ENCODE data around the gene FCHSD2.

DNA sequence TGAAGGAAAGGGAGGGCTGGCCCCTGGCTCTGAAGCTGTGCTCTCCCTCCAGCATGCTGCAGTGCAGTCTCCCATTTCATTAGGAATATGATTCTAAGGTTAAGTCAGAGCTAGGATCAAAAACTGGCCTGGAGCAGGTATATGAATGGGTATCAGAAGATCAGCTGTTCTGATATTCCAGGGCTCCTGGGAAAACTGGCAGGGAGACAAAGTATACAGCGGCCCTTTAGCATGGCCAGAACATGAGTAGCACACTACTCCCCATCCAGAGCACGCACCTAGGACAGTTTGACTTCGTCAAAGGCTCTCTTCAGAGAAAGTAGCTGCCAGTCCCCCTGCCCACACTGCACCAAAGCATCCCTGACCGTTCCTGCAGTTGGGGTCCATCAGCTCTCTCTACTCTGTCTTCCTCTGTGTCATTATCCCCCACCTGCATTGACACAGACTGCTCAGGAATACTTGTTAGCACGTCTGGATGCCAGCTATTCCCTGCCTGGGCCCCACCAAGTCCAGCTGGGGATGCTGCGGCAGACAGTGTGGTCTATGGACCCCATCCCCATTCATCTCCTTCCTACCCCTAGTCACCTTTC, 4.0 kb upstream of the FCHSD2 start:
- no peak for TF ChIP-seq CTCF (conservative IDR thresholded peaks at IDR 0.05)
- no peak for TF ChIP-seq EZH2 (IDR thresholded peaks at IDR 0.05; ENCODE audit: low read depth)

Measured in PC-9 (cell line).